Measurements from ENCODE around the gene PCGF1. TPM values are rescaled to one million over a fixed set of nuclear protein-coding genes. Genes with fewer than 3 reads are reported as not detected.

The PCGF1 gene
- total and polyA plus RNA-seq, 10 donors, result 9.6 to 20.4 (median 14.6) TPM

DNA sequence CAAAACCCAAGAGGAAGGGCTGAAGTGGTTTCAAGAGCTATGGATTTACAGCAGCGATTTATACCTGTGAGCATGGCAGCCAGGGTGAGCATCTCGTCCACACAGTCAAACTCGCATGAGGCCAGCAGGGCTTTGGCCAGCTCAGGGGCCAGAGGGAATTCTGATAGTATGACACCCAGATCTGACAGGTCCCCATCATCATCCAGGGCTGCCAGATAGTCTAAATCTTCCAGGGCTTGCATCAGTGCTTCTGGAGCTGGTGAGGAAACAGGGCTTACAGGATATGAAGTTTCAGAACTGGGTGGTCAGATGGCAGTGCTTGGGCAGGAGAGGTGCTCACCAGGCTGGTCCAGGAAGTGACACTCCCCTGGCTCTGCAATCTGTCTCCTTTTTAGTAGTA, 15.0 kb upstream of the PCGF1 start:
- peaks cover 0 to 32% (median 22%) of the 10 kb centered on the region in 6 donors for H3K36me3 ChIP-seq
- intact Hi-C loops (cut with DNase I; ENCODE audit: low total_unique reads), result no loop called here
- peak; percentile 48 for DNase-seq
- H3K4me3 ChIP-seq, result no peak overlapping the region
- peaks cover 0 to 15% (median 2%) of the 10 kb centered on the region in 6 donors for H3K4me1 ChIP-seq
- 78 to 90% (median 83%) methylated on average over 3 of the region's 3 CpGs for WGBS, 5 donors
- no peaks in the 10 kb centered on the region for H3K9me3 ChIP-seq
- TF ChIP-seq POLR2AphosphoS5 (IDR thresholded peaks at IDR 0.05), result no peak
- no peak for TF ChIP-seq POLR2A (IDR thresholded peaks at IDR 0.05)
- TF ChIP-seq, protein P1, sequence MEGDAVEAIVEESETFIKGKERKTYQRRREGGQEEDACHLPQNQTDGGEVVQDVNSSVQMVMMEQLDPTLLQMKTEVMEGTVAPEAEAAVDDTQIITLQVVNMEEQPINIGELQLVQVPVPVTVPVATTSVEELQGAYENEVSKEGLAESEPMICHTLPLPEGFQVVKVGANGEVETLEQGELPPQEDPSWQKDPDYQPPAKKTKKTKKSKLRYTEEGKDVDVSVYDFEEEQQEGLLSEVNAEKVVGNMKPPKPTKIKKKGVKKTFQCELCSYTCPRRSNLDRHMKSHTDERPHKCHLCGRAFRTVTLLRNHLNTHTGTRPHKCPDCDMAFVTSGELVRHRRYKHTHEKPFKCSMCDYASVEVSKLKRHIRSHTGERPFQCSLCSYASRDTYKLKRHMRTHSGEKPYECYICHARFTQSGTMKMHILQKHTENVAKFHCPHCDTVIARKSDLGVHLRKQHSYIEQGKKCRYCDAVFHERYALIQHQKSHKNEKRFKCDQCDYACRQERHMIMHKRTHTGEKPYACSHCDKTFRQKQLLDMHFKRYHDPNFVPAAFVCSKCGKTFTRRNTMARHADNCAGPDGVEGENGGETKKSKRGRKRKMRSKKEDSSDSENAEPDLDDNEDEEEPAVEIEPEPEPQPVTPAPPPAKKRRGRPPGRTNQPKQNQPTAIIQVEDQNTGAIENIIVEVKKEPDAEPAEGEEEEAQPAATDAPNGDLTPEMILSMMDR (IDR thresholded peaks at IDR 0.05 in 8 of 11, conservative IDR thresholded peaks at IDR 0.05 in 3 of 11), result no peak
- peaks cover 0 to 35% (median 21%) of the 10 kb centered on the region in 7 donors for H3K27me3 ChIP-seq (replicated peaks in 1 of 7)
- no peak overlapping the region for H3K27ac ChIP-seq

DNA sequence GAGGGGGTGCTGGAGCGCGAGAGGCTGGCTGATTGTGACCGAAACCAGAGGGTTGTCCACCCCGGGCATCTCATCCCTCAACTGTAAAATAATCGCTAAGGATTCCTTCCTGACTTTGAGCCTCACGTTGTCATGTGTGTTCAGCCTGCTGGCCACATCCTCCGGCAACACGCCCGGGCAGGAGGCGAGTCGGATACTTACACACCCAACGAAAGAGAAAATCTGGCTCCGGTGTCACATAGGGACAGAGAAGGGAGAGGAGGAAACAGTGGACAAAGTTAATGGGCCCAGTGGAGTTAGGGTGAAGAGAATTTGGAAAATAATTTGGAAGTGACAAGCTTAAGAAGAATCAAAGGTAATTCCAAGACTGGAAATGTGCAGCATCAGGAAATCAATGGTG, 9.2 kb upstream of the PCGF1 start:
- Histone ChIP-seq H3K27me3 (replicated peaks in 1 of 7) (peaks cover 23 to 94% (median 80%) of the 10 kb centered on the region in 7 donors), H3K36me3 (no peaks in the 10 kb centered on the region), H3K4me3 (peak overlapping the region in 7 of 8 donors; percentile 44 to 71 (median 53)), H3K9me3 (no peaks in the 10 kb centered on the region), H3K4me1 (peaks cover 20 to 41% (median 37%) of the 10 kb centered on the region in 6 donors), H3K27ac (no peak overlapping the region)
- no peak for DNase-seq
- intact Hi-C loops (cut with DNase I; ENCODE audit: low total_unique reads), result no loop called here
- TF ChIP-seq, protein P1 (IDR thresholded peaks at IDR 0.05 in 8 of 11, conservative IDR thresholded peaks at IDR 0.05 in 3 of 11), result no peak
- TF ChIP-seq POLR2A (IDR thresholded peaks at IDR 0.05) (no peak), POLR2AphosphoS5 (IDR thresholded peaks at IDR 0.05) (no peak)
- 70 to 76% (median 72%) methylated on average over 13 of the region's 13 CpGs for WGBS, 5 donors

DNA sequence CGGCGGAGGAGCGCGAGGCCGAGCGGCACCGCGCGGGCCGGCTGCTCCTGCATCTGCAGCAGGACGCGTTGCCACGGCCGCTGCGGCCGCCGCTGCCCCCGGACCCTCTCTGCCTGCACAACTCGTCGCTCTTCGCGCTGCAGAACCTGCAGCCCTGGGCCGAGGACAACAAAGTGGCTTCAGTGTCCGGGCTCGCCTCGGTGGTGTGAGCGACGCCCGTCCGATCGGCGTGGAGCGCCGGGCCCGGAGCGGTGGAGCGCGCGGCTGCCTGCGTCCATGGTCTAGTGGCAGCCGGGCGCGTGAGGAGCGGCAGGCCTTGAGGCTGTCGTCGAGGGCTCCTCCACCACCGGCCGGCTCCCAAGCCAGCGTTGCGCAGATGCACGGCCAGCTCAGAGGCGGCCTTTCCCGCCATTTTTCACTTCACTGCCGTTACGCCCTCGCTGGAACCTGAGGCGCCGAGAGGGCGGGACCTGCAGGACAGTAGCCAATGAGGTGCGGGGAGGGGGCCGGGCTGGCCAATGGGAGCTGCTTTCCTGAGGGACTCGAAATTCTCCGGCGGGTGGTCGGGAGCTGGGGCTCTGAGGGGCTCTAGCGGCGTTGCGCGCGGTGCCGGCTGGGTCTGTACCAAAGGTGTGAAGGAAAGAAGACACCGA, 8.6 kb upstream of the PCGF1 start:
- peak; percentile 86 for DNase-seq
- Histone ChIP-seq H3K36me3 (no peaks in the 10 kb centered on the region), H3K4me1 (peaks cover 20 to 41% (median 37%) of the 10 kb centered on the region in 6 donors), H3K27me3 (replicated peaks in 1 of 7) (peaks cover 23 to 99% (median 85%) of the 10 kb centered on the region in 7 donors), H3K4me3 (peak overlapping the region; percentile 27 to 71 (median 52)), H3K27ac (no peak overlapping the region), H3K9me3 (no peaks in the 10 kb centered on the region)
- 4 to 7% (median 4%) methylated on average over 48 to 72 of the region's 72 CpGs for whole genome bisulfite sequencing, 5 donors
- intact Hi-C loops (cut with DNase I; ENCODE audit: low total_unique reads), result no loop called here
- TF ChIP-seq, protein P1 (IDR thresholded peaks at IDR 0.05 in 8 of 11, conservative IDR thresholded peaks at IDR 0.05 in 3 of 11), result no peak
- TF ChIP-seq POLR2AphosphoS5 (IDR thresholded peaks at IDR 0.05) (no peak), POLR2A (IDR thresholded peaks at IDR 0.05) (no peak)

DNA sequence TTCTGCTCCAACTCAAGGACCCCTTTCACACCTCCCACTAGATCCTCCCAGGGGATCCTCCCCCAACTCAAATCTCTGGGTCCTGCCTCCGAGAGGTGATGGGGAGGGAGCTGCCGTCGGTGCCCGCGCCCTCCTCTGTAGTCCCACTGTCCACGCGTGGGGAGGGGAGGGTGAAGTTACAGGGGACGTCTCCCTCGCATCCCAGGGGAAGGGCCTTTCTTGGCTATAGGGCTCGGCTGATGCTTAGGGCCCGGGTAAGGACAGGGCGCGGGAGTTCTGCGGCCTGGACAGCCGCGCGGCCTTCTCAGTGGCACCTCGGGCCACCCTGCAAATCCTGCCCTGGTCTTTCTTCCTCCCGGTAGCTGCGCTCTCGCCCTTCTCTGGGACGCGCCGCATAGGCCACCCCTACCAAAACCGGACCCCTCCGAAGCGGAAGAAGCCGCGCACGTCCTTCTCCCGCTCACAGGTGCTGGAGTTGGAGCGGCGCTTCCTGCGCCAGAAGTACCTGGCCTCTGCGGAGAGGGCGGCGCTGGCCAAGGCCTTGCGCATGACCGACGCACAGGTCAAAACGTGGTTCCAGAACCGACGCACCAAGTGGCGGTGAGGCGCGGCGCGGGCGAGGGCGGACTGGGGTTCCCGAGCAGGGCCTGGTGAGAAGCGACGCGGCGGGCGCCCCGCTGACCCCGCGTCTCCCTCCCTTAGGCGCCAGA, 7.9 kb upstream of the PCGF1 start:
- Histone ChIP-seq H3K27me3 (replicated peaks in 1 of 7) (peaks cover 23 to 100% (median 90%) of the 10 kb centered on the region in 7 donors), H3K4me1 (peaks cover 20 to 41% (median 37%) of the 10 kb centered on the region in 6 donors), H3K4me3 (peak overlapping the region; percentile 27 to 71 (median 52)), H3K9me3 (no peaks in the 10 kb centered on the region), H3K36me3 (no peaks in the 10 kb centered on the region), H3K27ac (no peak overlapping the region)
- intact Hi-C loops (cut with DNase I; ENCODE audit: low total_unique reads), result no loop called here
- TF ChIP-seq, protein P1 (IDR thresholded peaks at IDR 0.05 in 8 of 11, conservative IDR thresholded peaks at IDR 0.05 in 3 of 11), result no peak
- TF ChIP-seq POLR2A (IDR thresholded peaks at IDR 0.05) (no peak), POLR2AphosphoS5 (IDR thresholded peaks at IDR 0.05) (no peak)
- peak; percentile 78 for DNase-seq
- WGBS, 5 donors, result 4 to 15% (median 5%) methylated on average over 16 to 60 of the region's 60 CpGs

All from spleen (tissue), 11 donors.